Measurements from ENCODE around the gene FILIP1.

DNA sequence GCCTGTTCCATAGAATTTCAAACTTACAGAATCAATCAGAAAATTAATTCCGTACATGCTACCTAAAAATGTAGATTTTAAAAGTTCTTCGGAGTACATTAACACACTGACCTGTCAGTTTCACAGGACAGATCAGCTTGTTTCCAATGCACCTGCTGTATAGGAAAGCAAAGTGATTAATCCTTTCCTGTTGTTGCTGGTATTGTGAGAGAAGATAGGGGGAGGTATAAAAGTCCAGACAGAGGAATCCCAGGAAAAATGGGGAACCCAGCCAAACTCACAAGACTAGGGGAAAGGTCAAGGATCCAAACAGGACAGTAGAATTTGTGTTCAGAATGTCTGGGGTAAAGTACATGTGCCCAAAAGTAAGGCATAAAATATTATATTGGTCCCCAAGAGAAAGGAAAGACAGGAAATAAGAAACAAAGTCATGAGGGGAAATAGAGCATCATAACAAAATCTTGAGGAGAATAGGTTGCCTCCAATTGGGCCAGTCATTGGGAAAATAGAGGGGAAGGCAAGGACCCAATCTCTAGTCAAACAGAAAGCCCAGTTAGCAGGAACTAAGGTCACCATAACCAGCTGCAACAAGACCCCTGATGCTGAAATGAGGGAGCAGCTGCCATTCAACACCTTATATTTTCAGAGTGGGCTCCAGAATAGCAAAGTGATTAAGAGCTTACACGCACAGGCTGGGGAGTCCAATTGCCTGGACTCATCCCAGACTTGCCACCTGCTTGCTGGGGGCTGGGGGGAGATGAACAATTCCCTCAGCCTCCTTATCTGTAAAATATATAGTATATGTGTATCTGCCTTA, 10.3 kb downstream of the FILIP1 start:
- TF ChIP-seq, protein P1, sequence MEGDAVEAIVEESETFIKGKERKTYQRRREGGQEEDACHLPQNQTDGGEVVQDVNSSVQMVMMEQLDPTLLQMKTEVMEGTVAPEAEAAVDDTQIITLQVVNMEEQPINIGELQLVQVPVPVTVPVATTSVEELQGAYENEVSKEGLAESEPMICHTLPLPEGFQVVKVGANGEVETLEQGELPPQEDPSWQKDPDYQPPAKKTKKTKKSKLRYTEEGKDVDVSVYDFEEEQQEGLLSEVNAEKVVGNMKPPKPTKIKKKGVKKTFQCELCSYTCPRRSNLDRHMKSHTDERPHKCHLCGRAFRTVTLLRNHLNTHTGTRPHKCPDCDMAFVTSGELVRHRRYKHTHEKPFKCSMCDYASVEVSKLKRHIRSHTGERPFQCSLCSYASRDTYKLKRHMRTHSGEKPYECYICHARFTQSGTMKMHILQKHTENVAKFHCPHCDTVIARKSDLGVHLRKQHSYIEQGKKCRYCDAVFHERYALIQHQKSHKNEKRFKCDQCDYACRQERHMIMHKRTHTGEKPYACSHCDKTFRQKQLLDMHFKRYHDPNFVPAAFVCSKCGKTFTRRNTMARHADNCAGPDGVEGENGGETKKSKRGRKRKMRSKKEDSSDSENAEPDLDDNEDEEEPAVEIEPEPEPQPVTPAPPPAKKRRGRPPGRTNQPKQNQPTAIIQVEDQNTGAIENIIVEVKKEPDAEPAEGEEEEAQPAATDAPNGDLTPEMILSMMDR (IDR thresholded peaks at IDR 0.05) = no peak
- TF ChIP-seq POLR2A (IDR thresholded peaks at IDR 0.05; ENCODE audit: low read depth) = no peak
- no peak for TF ChIP-seq EP300 (IDR thresholded peaks at IDR 0.05)
- TF ChIP-seq POLR2AphosphoS5 (IDR thresholded peaks at IDR 0.05) = no peak
